ENCODE results near the gene WDPCP.

DNA sequence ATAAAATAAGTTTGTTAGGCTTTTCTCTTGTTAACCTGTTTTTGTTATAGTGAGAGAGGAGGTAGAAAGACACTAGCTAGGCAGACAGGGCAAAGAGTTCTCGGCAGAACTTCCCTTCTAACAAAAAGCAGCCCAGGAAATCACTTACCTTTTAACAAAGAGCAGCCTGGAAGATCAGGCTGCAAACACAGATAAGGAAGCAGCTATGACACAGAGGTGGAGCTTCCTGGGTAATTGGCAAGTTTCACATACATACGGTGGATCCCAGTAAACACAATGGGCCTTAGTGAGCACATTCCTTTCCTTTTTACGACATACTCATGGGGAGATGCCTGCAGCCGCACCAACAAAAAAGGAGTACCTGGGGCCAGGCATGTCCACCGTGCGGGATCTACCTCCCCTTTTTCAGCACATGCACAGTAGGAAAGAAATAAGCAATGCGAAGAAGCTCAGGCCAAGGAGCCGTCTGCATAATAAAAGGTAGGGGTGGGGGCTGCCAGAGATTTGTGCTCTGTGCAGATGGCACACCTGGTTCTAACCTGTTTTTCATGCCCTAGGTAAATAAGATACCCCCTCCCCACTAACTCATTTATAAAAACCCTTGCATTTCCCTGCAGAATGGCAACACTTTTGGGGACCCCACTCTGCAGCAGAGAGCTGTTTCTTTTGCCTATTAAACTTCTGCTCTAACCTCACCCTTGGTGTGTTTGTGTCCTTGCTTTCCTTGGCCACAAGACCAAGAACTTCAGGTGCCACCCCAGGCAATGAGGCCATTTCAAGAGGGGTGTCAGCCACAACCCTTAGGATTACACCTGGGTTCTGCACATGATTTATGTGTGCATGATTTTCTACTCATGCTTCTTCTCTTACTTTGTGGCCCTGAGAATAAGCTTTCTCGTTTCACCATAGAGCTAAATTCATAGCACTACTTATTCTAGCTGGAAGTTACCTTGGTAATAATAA lies 27.0 kb upstream of the WDPCP start:
- TF ChIP-seq SIN3A (conservative IDR thresholded peaks at IDR 0.05 in 1 of 2, IDR thresholded peaks at IDR 0.05 in 1 of 2; ENCODE audit: low read depth in 1 of 2, low read length in 2 of 2) (no peak), CTCF (IDR thresholded peaks at IDR 0.05; ENCODE audit: control extremely low read depth in 1 of 3, insufficient read depth in 1 of 3, low read depth in 1 of 3, low read length in 3 of 3) (no peak), YY1 (IDR thresholded peaks at IDR 0.05; ENCODE audit: low read depth, low read length) (no peak), POLR2AphosphoS5 (IDR thresholded peaks at IDR 0.05; ENCODE audit: low read depth, low read length) (peak; percentile 71), CHD2 (IDR thresholded peaks at IDR 0.05; ENCODE audit: low read length) (no peak), CEBPB (IDR thresholded peaks at IDR 0.05; ENCODE audit: low read depth, low read length) (no peak)
